GM12878 (cell line): Measurements from ENCODE around the gene RAB15. TPM values are rescaled to one million over a fixed set of nuclear protein-coding genes. Genes with fewer than 3 reads are reported as not detected.

Experiments used
- ATAC-seq: fragments of 200-7000 bp; cut with Tn5 transposase; 3 replicates; pipeline ENCODE4 v1.9.1; 2020; ENCODE audit warnings: mild to moderate bottlenecking, moderate library complexity
- BruUV-seq: library from RNA; stranded (reverse); fragments of 400-500 nt; replicated peaks from 2 replicates; lab custom pipeline; 2021; lab: Mats Ljungman, UMichigan
- CTCF ChIA-PET: fragments of 300-600 bp; sonication (Branson Sonifier 250); formaldehyde crosslinking; extraction: SDS; loops from one replicate; lab custom pipeline; 2021; ENCODE audit warnings: inconsistent platforms; lab: Yijun Ruan, JAX
- POLR2A ChIA-PET: fragments of 350-600 bp; formaldehyde crosslinking; extraction: SDS; loops from one replicate; lab custom pipeline; 2021; ENCODE audit warnings: inconsistent platforms; lab: Charles Lee
- RAD21 ChIA-PET: fragments of 300-600 bp; sonication (Branson Sonifier 250); formaldehyde crosslinking; loops from one replicate; lab custom pipeline; 2023; ENCODE audit warnings: antibody characterized with exemption; ENCODE audit not compliant: unreplicated experiment; lab: Charles Lee
- SMC1A ChIA-PET: fragments of 300-600 bp; sonication (Branson Sonifier 250); formaldehyde crosslinking; loops from one replicate; lab custom pipeline; 2023; ENCODE audit not compliant: unreplicated experiment, uncharacterized antibody; lab: Charles Lee
- DNase-seq: peaks from one replicate; pipeline ENCODE4 v3.0.0-alpha.2; 2011; ENCODE audit warnings: low read depth, low spot score
- FAIRE-seq: peaks from 3 replicates; lab custom pipeline; 2011; peaks lifted over from hg19 to GRCh38; lab: Jason Lieb, UNC
- H2AFZ ChIP-seq: 2 replicates; pipeline ENCODE4 v1.6.0; 2011; ENCODE audit warnings: low read depth, low read length, control low read depth; ENCODE audit not compliant: control insufficient read depth
- H3K27ac ChIP-seq: 2 replicates; pipeline ENCODE4 v1.5.1; 2011; ENCODE audit warnings: control low read depth; ENCODE audit not compliant: control insufficient read depth, insufficient read depth
- H3K27me3 ChIP-seq, 2 experiments: replicated peaks in 1 of 2; 2 replicates each; pipeline versions ENCODE4 v1.6.0 to v1.6.1; 2011; ENCODE audit warnings: low read length in 1 of 2; ENCODE audit not compliant: control insufficient read depth in 2 of 2, insufficient read depth in 2 of 2
- H3K36me3 ChIP-seq, 2 experiments: 2 replicates each; pipeline ENCODE4 v1.5.1; 2011; ENCODE audit warnings: low read length in 1 of 2; ENCODE audit not compliant: control insufficient read depth in 2 of 2, insufficient read depth in 2 of 2
- H3K4me1 ChIP-seq: 2 replicates; pipeline ENCODE4 v1.6.1; 2011; ENCODE audit warnings: mild to moderate bottlenecking, low read length, moderate library complexity, mixed read lengths; ENCODE audit not compliant: control insufficient read depth, insufficient read depth
- H3K4me2 ChIP-seq: 2 replicates; pipeline ENCODE4 v1.6.0; 2011; ENCODE audit warnings: control low read depth; ENCODE audit not compliant: control insufficient read depth, insufficient read depth
- H3K4me3 ChIP-seq: fragments of 200-600 bp; sonication (generic); 2 replicates; pipeline ENCODE4 v1.5.1; 2016
- H3K79me2 ChIP-seq: 2 replicates; pipeline ENCODE4 v1.6.0; 2011; ENCODE audit warnings: low read length; ENCODE audit not compliant: control insufficient read depth, insufficient read depth
- H3K9ac ChIP-seq: 2 replicates; pipeline ENCODE4 v1.8.0; 2011; ENCODE audit warnings: low read length, control low read depth, mixed read lengths; ENCODE audit not compliant: control insufficient read depth, insufficient read depth
- H3K9me3 ChIP-seq: replicated peaks from 3 replicates; pipeline ENCODE4 v1.5.1; 2011; ENCODE audit warnings: mild to moderate bottlenecking, low read length; ENCODE audit not compliant: control insufficient read depth, insufficient read depth
- H4K20me1 ChIP-seq: 2 replicates; pipeline ENCODE4 v1.6.0; 2011; ENCODE audit not compliant: control insufficient read depth, insufficient read depth
- CBX5 ChIP-seq: sonication (generic); IDR thresholded peaks from 2 replicates; pipeline ENCODE4 v1.6.1; 2016; ENCODE audit warnings: low read depth, moderate library complexity, mild to moderate bottlenecking, inconsistent platforms
- DPF2 ChIP-seq: fragments of 450-650 bp; IDR thresholded peaks from 2 replicates; pipeline ENCODE4 v1.6.1; 2017; ENCODE audit warnings: mild to moderate bottlenecking
- RAD21 ChIP-seq: IDR thresholded peaks from 2 replicates; pipeline ENCODE4 v1.6.1; 2011; ENCODE audit warnings: mild to moderate bottlenecking, low read depth, low read length, moderate library complexity; ENCODE audit not compliant: insufficient read depth
- RCOR1 ChIP-seq: conservative IDR thresholded peaks from 2 replicates; pipeline ENCODE4 v1.6.1; 2012; ENCODE audit warnings: low read depth, low read length, improper control_type of control experiment
- RFX5 ChIP-seq: IDR thresholded peaks from 2 replicates; pipeline ENCODE4 v1.6.1; 2011; ENCODE audit warnings: low read depth, low read length, improper control_type of control experiment
- SMC3 ChIP-seq: IDR thresholded peaks from 2 replicates; pipeline ENCODE4 v1.6.1; 2011; ENCODE audit warnings: low read length, improper control_type of control experiment, borderline replicate concordance
- SP1 ChIP-seq: IDR thresholded peaks from one replicate; pipeline ENCODE4 v1.6.1; 2011; ENCODE audit warnings: low read depth, low read length
- SREBF1 ChIP-seq: IDR thresholded peaks from 2 replicates; pipeline ENCODE4 v1.6.1; 2012; ENCODE audit warnings: mild to moderate bottlenecking, low read length
- WRNIP1 ChIP-seq: IDR thresholded peaks from 2 replicates; pipeline ENCODE4 v1.6.1; 2011; ENCODE audit warnings: low read depth, low read length, improper control_type of control experiment, borderline replicate concordance
- ZBTB40 ChIP-seq: fragments of 450-650 bp; IDR thresholded peaks from 2 replicates; pipeline ENCODE4 v1.6.1; 2016; ENCODE audit warnings: mild to moderate bottlenecking, moderate library complexity, borderline replicate concordance
- ZNF592 ChIP-seq: fragments of 450-650 bp; IDR thresholded peaks from 2 replicates; pipeline ENCODE4 v1.6.1; 2017; ENCODE audit warnings: mild to moderate bottlenecking, moderate library complexity
- WGBS: methylation state at CpG from one replicate; pipeline ENCODE4 v1.1.6; 2016; ENCODE audit warnings: low lambda C conversion rate; ENCODE audit not compliant: insufficient replicate concordance, insufficient coverage; ENCODE audit errors: missing lambda C conversion rate; 5-methylcytosine and 5-hydroxymethylcytosine counted together
- in situ Hi-C: fragments of 300-500 bp; cut with MboI; formaldehyde crosslinking; loops from 9 replicates; pipeline ENCODE4 v1.14.3; 2018; ENCODE audit warnings: mixed read lengths
- intact Hi-C: fragments of 100-400 bp; cut with micrococcal nuclease; formaldehyde crosslinking; loops from one replicate; pipeline ENCODE4 v1.14.2; 2022; ENCODE audit not compliant: unreplicated experiment
- polyA plus RNA-seq, 11 experiments: library from polyadenylated mRNA; depleted of rRNA in 4 of 11; unstranded in 6 of 11; stranded (reverse) in 5 of 11; fragments of >200 nt; fragmentation: Nextera tagmentation in 4 of 11; fragmentation: Illumina TruSeq in 1 of 11; extraction: Ambion mirVana in 4 of 11; extraction: Trizol in 1 of 11; gene quantifications; 1 replicate in 1 of 11; 2 replicates in 10 of 11; pipeline versions ENCODE4 v1.2.1 to v1.2.3, GENCODE V29; 2011 to 2016; ENCODE audit warnings: inconsistent platforms in 2 of 11, missing spikeins in 2 of 11, low read depth in 1 of 11
- total RNA-seq, 4 experiments: library from RNA; depleted of rRNA in 3 of 4; stranded (reverse); fragments of >200 nt in 3 of 4; fragmentation: Illumina TruSeq in 1 of 4; extraction: Trizol in 1 of 4; gene quantifications; 2 replicates each; pipeline versions ENCODE4 v1.2.1 to v1.2.3, GENCODE V29; 2013 to 2021
- TF ChIP-seq, protein P1 (sequence below): fragments of 450-650 bp; IDR thresholded peaks from 2 replicates; pipeline ENCODE4 v1.6.1; 2017; ENCODE audit warnings: mild to moderate bottlenecking, low read depth, inconsistent platforms; ENCODE audit not compliant: poor library complexity, severe bottlenecking

The RAB15 gene
- total and polyA plus RNA-seq, 10 of the 15 experiments (the other 5 are each of a cell fraction or from before 2014, with no cell fraction given): 0.32 to 3.9 (median 2.1) TPM

DNA sequence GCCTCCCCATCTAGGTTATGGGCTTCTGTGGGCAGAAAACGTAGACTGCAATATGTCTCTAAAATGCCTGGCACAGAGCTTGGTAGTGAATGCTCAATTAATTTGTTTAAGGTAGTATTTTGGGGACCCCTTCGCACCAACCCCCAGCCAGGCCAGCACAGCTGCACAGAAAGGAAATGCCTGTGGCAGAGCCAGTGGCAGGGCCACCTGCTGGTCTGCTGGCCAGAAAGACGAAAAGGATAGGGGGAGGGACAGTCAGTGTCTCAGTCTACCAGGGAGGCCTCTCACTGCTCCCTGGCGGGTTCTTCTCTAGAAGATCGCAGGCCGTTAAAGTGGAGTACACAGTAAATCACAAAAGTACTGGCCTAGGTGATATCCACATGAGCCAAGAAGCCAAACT is 3.5 kb downstream of the RAB15 start:
- Histone ChIP-seq H3K9ac (no peak overlapping the region), H3K79me2 (no peaks in the 10 kb centered on the region), H2AFZ (no peak overlapping the region), H3K36me3 (no peaks in the 10 kb centered on the region), H3K4me3 (no peak overlapping the region), H3K4me1 (no peaks in the 10 kb centered on the region), H4K20me1 (no peaks in the 10 kb centered on the region), H3K27ac (no peak overlapping the region), H3K4me2 (no peak overlapping the region), H3K9me3 (no peaks in the 10 kb centered on the region), H3K27me3 (peaks cover 2 to 7% of the 10 kb centered on the region in 2 experiments)
- SMC1A ChIA-PET: no interaction called here
- FAIRE-seq: no peak
- CTCF ChIA-PET: interaction anchor here (0.8 to 2.1 kb wide), 4 partner anchors 77 to 242 kb away, joined by 3 to 7 read pairs (median 3); no protein-coding TSS in a partner anchor
- 62% methylated on average over 6 of the region's 6 CpGs for WGBS
- in situ Hi-C loops (no loop called here), intact Hi-C loops (no loop called here)
- no TSS peak for BruUV-seq
- no peak for ATAC-seq
- RAD21 ChIA-PET: no interaction called here
- no peak for DNase-seq
- POLR2A ChIA-PET: interaction anchor here (0.5 kb wide), 1 partner anchor 9 kb away, joined by 7 read pairs; no protein-coding TSS in a partner anchor
- TF ChIP-seq, protein P1, sequence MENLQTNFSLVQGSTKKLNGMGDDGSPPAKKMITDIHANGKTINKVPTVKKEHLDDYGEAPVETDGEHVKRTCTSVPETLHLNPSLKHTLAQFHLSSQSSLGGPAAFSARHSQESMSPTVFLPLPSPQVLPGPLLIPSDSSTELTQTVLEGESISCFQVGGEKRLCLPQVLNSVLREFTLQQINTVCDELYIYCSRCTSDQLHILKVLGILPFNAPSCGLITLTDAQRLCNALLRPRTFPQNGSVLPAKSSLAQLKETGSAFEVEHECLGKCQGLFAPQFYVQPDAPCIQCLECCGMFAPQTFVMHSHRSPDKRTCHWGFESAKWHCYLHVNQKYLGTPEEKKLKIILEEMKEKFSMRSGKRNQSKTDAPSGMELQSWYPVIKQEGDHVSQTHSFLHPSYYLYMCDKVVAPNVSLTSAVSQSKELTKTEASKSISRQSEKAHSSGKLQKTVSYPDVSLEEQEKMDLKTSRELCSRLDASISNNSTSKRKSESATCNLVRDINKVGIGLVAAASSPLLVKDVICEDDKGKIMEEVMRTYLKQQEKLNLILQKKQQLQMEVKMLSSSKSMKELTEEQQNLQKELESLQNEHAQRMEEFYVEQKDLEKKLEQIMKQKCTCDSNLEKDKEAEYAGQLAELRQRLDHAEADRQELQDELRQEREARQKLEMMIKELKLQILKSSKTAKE: no peak
- TF ChIP-seq RAD21 (no peak), WRNIP1 (no peak), ZNF592 (no peak), SP1 (no peak), DPF2 (no peak), CBX5 (no peak), SMC3 (no peak), SREBF1 (no peak), ZBTB40 (no peak), RFX5 (no peak), RCOR1 (no peak)
